ENCODE results near the gene RYR1.
"Not testable (repeated sequence)": the region's sequence is repeated elsewhere in the genome, so short reads cannot be mapped to it uniquely, and the experiment has no call there.

Gene RYR1

GRCh38 chr19:38404858-38405257 lies 28.6 kb upstream of the RYR1 start:
- H3K4me3 ChIP-seq (ENCODE audit: insufficient read depth, low read length, poor library complexity, severe bottlenecking) = no peak overlapping the region
- H3K9ac ChIP-seq (ENCODE audit: low read length) = no peak overlapping the region
- H3K4me2 ChIP-seq (ENCODE audit: low read depth, low read length, poor library complexity, severe bottlenecking) = no peak overlapping the region
- no peaks in the 10 kb centered on the region for H3K79me2 ChIP-seq (ENCODE audit: insufficient read depth, low read length)
- TF ChIP-seq CTCF (IDR thresholded peaks at IDR 0.05; ENCODE audit: insufficient read depth, low read length, poor library complexity, severe bottlenecking) (no peak), EZH2phosphoT487 (conservative IDR thresholded peaks at IDR 0.05; ENCODE audit: low read length) (no peak)
- no peak overlapping the region for H3K27ac ChIP-seq (ENCODE audit: low read depth, low read length)
- no peaks in the 10 kb centered on the region for H3K27me3 ChIP-seq (ENCODE audit: low read length)
- H4K20me1 ChIP-seq (ENCODE audit: low read depth, low read length) = no peaks in the 10 kb centered on the region
- no peaks in the 10 kb centered on the region for H3F3A ChIP-seq (ENCODE audit: insufficient read depth)
- no peaks in the 10 kb centered on the region for H3K9me3 ChIP-seq (ENCODE audit: insufficient read depth, low read length)
- no peaks in the 10 kb centered on the region for H3K9me2 ChIP-seq (replicated peaks; ENCODE audit: insufficient read depth, low read length)
- no peaks in the 10 kb centered on the region for H3K36me3 ChIP-seq (ENCODE audit: low read length)
- H2AFZ ChIP-seq (ENCODE audit: low read depth, low read length, severe bottlenecking) = no peak overlapping the region

DNA sequence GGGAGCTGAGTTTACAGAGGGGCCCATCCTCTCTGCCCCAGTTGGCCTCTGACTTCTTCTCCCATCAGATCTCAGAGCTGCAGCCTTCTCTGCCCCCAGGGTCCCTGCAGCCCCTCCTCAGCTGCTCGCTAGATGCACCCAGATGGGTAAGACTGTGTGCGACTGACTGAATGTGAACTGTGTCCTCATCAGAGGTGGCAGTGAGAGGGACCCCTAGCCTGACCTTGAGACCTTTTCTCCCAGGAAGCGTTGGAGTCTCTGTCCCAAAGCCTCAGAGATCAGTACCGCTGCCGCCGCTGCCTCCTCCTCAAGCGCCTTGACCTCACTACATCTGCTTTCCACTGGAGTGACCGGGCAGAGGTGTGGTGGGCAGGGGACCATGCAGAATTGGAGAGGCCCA lies 28.2 kb upstream of the RYR1 start:
- Histone ChIP-seq H3F3A (ENCODE audit: insufficient read depth) (no peaks in the 10 kb centered on the region), H3K4me2 (ENCODE audit: low read depth, low read length, poor library complexity, severe bottlenecking) (no peak overlapping the region), H3K27ac (ENCODE audit: low read depth, low read length) (no peak overlapping the region), H3K36me3 (ENCODE audit: low read length) (no peaks in the 10 kb centered on the region), H3K9me2 (replicated peaks; ENCODE audit: insufficient read depth, low read length) (no peaks in the 10 kb centered on the region), H2AFZ (ENCODE audit: low read depth, low read length, severe bottlenecking) (no peak overlapping the region), H3K79me2 (ENCODE audit: insufficient read depth, low read length) (no peaks in the 10 kb centered on the region), H3K27me3 (ENCODE audit: low read length) (no peaks in the 10 kb centered on the region), H3K9me3 (ENCODE audit: insufficient read depth, low read length) (no peaks in the 10 kb centered on the region), H3K9ac (ENCODE audit: low read length) (no peak overlapping the region), H4K20me1 (ENCODE audit: low read depth, low read length) (no peaks in the 10 kb centered on the region), H3K4me3 (ENCODE audit: insufficient read depth, low read length, poor library complexity, severe bottlenecking) (no peak overlapping the region)
- TF ChIP-seq EZH2phosphoT487 (conservative IDR thresholded peaks at IDR 0.05; ENCODE audit: low read length) (no peak), CTCF (IDR thresholded peaks at IDR 0.05; ENCODE audit: insufficient read depth, low read length, poor library complexity, severe bottlenecking) (no peak)

DNA sequence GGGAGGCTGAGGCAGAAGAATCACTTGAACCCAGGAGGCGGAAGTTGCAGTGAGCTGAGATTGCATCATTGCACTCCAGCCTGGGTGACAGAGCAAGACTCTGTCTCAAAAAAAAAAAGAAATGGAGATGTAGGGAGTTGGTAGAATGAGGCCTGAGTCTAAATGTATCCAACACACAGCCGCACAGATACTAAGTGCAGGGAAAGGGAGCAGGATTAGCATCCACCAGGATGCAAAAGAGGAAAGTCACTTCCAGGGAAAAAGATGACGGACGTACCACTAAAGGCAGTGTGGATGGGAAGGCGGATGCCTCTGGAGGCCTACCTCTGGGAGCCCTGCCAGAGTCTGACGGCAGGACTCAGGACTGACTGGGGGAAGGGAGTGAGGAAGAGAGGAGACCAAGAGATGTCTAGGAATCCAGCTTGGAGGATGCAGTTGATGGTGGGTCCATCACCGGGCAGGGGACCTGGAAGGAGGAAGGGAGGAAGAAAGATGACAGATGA lies 23.8 kb upstream of the RYR1 start:
- H3K79me2 ChIP-seq (ENCODE audit: insufficient read depth, low read length) = no peaks in the 10 kb centered on the region
- no peaks in the 10 kb centered on the region for H3F3A ChIP-seq (ENCODE audit: insufficient read depth)
- TF ChIP-seq CTCF (IDR thresholded peaks at IDR 0.05; ENCODE audit: insufficient read depth, low read length, poor library complexity, severe bottlenecking) (no peak), EZH2phosphoT487 (conservative IDR thresholded peaks at IDR 0.05; ENCODE audit: low read length) (no peak)
- H3K9me3 ChIP-seq (ENCODE audit: insufficient read depth, low read length) = no peaks in the 10 kb centered on the region
- H2AFZ ChIP-seq (ENCODE audit: low read depth, low read length, severe bottlenecking) = no peak overlapping the region
- no peaks in the 10 kb centered on the region for H3K9me2 ChIP-seq (replicated peaks; ENCODE audit: insufficient read depth, low read length)
- no peak overlapping the region for H3K9ac ChIP-seq (ENCODE audit: low read length)
- H3K36me3 ChIP-seq (ENCODE audit: low read length) = no peaks in the 10 kb centered on the region
- H3K4me2 ChIP-seq (ENCODE audit: low read depth, low read length, poor library complexity, severe bottlenecking) = no peak overlapping the region
- H3K4me3 ChIP-seq (ENCODE audit: insufficient read depth, low read length, poor library complexity, severe bottlenecking) = no peak overlapping the region
- H3K27me3 ChIP-seq (ENCODE audit: low read length) = no peaks in the 10 kb centered on the region
- no peaks in the 10 kb centered on the region for H4K20me1 ChIP-seq (ENCODE audit: low read depth, low read length)
- no peak overlapping the region for H3K27ac ChIP-seq (ENCODE audit: low read depth, low read length)

- H3K9me3 ChIP-seq (ENCODE audit: insufficient read depth, low read length); H3K27ac ChIP-seq (ENCODE audit: low read depth, low read length); H3K9me2 ChIP-seq (replicated peaks; ENCODE audit: insufficient read depth, low read length); H3K36me3 ChIP-seq (ENCODE audit: low read length); H4K20me1 ChIP-seq (ENCODE audit: low read depth, low read length); H3K4me2 ChIP-seq (ENCODE audit: low read depth, low read length, poor library complexity, severe bottlenecking); H3K27me3 ChIP-seq (ENCODE audit: low read length); H3K4me3 ChIP-seq (ENCODE audit: insufficient read depth, low read length, poor library complexity, severe bottlenecking); H3K79me2 ChIP-seq (ENCODE audit: insufficient read depth, low read length); H3K9ac ChIP-seq (ENCODE audit: low read length); H3F3A ChIP-seq (ENCODE audit: insufficient read depth); H2AFZ ChIP-seq (ENCODE audit: low read depth, low read length, severe bottlenecking): not testable (repeated sequence)
Measured at GRCh38 chr19:38410407-38410806, 23.1 kb upstream of the RYR1 start.

Measured in SU-DHL-6 (cell line).